ENCODE data around the gene OR9Q1. TPM values are rescaled to one million over a fixed set of nuclear protein-coding genes. Genes with fewer than 3 reads are reported as not detected.

OR9Q1 gene
- total and polyA plus RNA-seq, 2 of the 8 experiments (the other 6 are each of a cell fraction or from before 2014, with no cell fraction given), result not detected

GRCh38 chr11:58165504-58166106, 141.9 kb downstream of the OR9Q1 start:
- WGBS, 2 experiments (ENCODE audit: extremely low coverage in 1 of 2, insufficient coverage in 1 of 2, insufficient read length in 1 of 2, insufficient replicate concordance in 2 of 2, low coverage in 1 of 2, low lambda C conversion rate in 2 of 2, missing lambda C conversion rate in 1 of 2), result 84% methylated on average over 7 of the region's 7 CpGs; no CpG with 5 or more reads in 1 of the 2 experiments
- Histone ChIP-seq H3K9me3 (ENCODE audit: insufficient read depth in 2 of 2, low read depth in 1 of 2, low read length in 1 of 2) (peaks cover 0 to 7% of the 10 kb centered on the region in 2 experiments; a peak in 1 of 4 replicates), H4K91ac (replicated peaks; ENCODE audit: insufficient read length, low read length) (no peak overlapping the region), H3K23me2 (ENCODE audit: low read depth, low read length) (no peaks in the 10 kb centered on the region), H4K5ac (ENCODE audit: insufficient read length, low read depth, low read length) (no peak overlapping the region), H3K4ac (replicated peaks; ENCODE audit: insufficient read length, low read depth, low read length) (no peak overlapping the region), H3K36me3 (ENCODE audit: control insufficient read depth in 2 of 4, insufficient read depth in 4 of 4, low read length in 3 of 4) (no peaks in the 10 kb centered on the region), H3K9ac (replicated peaks in 1 of 4; ENCODE audit: extremely low read depth in 1 of 4, low read depth in 3 of 4, low read length in 3 of 4) (no peak overlapping the region), H3K14ac (ENCODE audit: insufficient read length) (no peak overlapping the region), H2AK5ac (ENCODE audit: low read depth, low read length) (no peak overlapping the region), H3K4me2 (ENCODE audit: insufficient read depth in 1 of 2, low read depth in 2 of 2, low read length in 2 of 2) (no peak overlapping the region), H3K79me2 (ENCODE audit: control insufficient read depth in 1 of 2, insufficient read depth in 2 of 2, low read length in 2 of 2) (no peaks in the 10 kb centered on the region), H3K23ac (ENCODE audit: insufficient read length) (no peak overlapping the region), H3K18ac (ENCODE audit: extremely low read depth, low read length) (no peak overlapping the region), H2AFZ (ENCODE audit: low read length) (no peak overlapping the region), H4K20me1 (replicated peaks in 1 of 2; ENCODE audit: control insufficient read depth in 1 of 2, insufficient read depth in 2 of 2, low read length in 2 of 2) (no peaks in the 10 kb centered on the region), H2BK20ac (ENCODE audit: low read length) (no peak overlapping the region), H3K4me3 (ENCODE audit: extremely low read depth in 1 of 4, insufficient read depth in 2 of 4, low read depth in 3 of 4, low read length in 4 of 4) (no peak overlapping the region), H3K56ac (replicated peaks; ENCODE audit: insufficient read length, low read depth, low read length) (no peak overlapping the region), H3K79me1 (ENCODE audit: low read depth, low read length) (no peaks in the 10 kb centered on the region), H2BK15ac (ENCODE audit: low read length) (no peak overlapping the region), H2BK5ac (ENCODE audit: low read depth, low read length) (no peak overlapping the region), H3K4me1 (replicated peaks in 1 of 4; ENCODE audit: control insufficient read depth in 3 of 4, insufficient read depth in 4 of 4, low read length in 3 of 4) (no peaks in the 10 kb centered on the region), H4K8ac (ENCODE audit: extremely low read depth, insufficient read depth, low read length) (no peak overlapping the region), H2BK120ac (replicated peaks; ENCODE audit: low read depth, low read length) (no peak overlapping the region), H3K27me3 (replicated peaks in 1 of 4; ENCODE audit: control insufficient read depth in 3 of 4, extremely low read depth in 1 of 4, insufficient read depth in 3 of 4, low read length in 3 of 4) (no peaks in the 10 kb centered on the region), H3K27ac (ENCODE audit: low read depth, low read length) (no peak overlapping the region), H2BK12ac (ENCODE audit: low read depth, low read length) (no peak overlapping the region)
- CTCF ChIA-PET (ENCODE audit: partially characterized antibody), result no interaction called here
- DNase-seq (ENCODE audit: low read depth in 1 of 2, low spot score in 2 of 2) (no peak), FAIRE-seq (no peak)
- POLR2A ChIA-PET (ENCODE audit: partially characterized antibody), result no interaction called here
- no peak for TF ChIP-seq JUND (IDR thresholded peaks at IDR 0.05; ENCODE audit: low read length)
- no peak for TF ChIP-seq ZNF274 (IDR thresholded peaks at IDR 0.05; ENCODE audit: borderline replicate concordance, extremely low read depth, low read length)
- TF ChIP-seq, protein P1, sequence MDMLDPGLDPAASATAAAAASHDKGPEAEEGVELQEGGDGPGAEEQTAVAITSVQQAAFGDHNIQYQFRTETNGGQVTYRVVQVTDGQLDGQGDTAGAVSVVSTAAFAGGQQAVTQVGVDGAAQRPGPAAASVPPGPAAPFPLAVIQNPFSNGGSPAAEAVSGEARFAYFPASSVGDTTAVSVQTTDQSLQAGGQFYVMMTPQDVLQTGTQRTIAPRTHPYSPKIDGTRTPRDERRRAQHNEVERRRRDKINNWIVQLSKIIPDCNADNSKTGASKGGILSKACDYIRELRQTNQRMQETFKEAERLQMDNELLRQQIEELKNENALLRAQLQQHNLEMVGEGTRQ (IDR thresholded peaks at IDR 0.05; ENCODE audit: low read length), result no peak
- TF ChIP-seq CEBPB (IDR thresholded peaks at IDR 0.05; ENCODE audit: low read depth, low read length), result no peak
- no peak for TF ChIP-seq TAF1 (IDR thresholded peaks at IDR 0.05; ENCODE audit: low read depth, low read length)
- TF ChIP-seq TCF12 (IDR thresholded peaks at IDR 0.05; ENCODE audit: low read depth, low read length), result no peak
- no peak for TF ChIP-seq CBX5 (IDR thresholded peaks at IDR 0.05; ENCODE audit: low read depth, low read length)
- TF ChIP-seq CTBP2 (IDR thresholded peaks at IDR 0.05; ENCODE audit: borderline replicate concordance, insufficient read depth, insufficient read length, low read length), result no peak
- no peak for TF ChIP-seq KDM5A (IDR thresholded peaks at IDR 0.05; ENCODE audit: low read length)
- TF ChIP-seq SUZ12 (IDR thresholded peaks at IDR 0.05; ENCODE audit: low read length), result no peak
- no peak for TF ChIP-seq SIN3A (conservative IDR thresholded peaks at IDR 0.05 in 1 of 2, IDR thresholded peaks at IDR 0.05 in 1 of 2; ENCODE audit: low read depth in 1 of 2, low read length in 2 of 2)
- TF ChIP-seq SP2 (IDR thresholded peaks at IDR 0.05; ENCODE audit: low read length), result no peak
- TF ChIP-seq SRF (IDR thresholded peaks at IDR 0.05; ENCODE audit: low read depth, low read length), result no peak
